ENCODE data around the gene ACSL4.
A peak's percentile ranks its signal among the peaks of the same experiment; 100 is the strongest.

The ACSL4 gene

GRCh38 chrX:109732807-109733612, at the start of gene ACSL4:
TSS of gene ACSL4 (minus strand) at chrX:109733257. CDS start at chrX:109683363, 49,894 bp downstream.
- Histone ChIP-seq H3K4me1 (ENCODE audit: control insufficient read depth, insufficient read depth, low read length) (no peaks in the 10 kb centered on the region), H3K9ac (ENCODE audit: low read length) (peak within 1 kb of the TSS; percentile 56), H3K36me3 (ENCODE audit: control insufficient read depth, insufficient read depth, low read length) (no peaks in the 10 kb centered on the region), H3K27ac (ENCODE audit: low read depth, low read length) (peak within 1 kb of the TSS; percentile 80), H3K4me3 (ENCODE audit: low read length) (peak within 1 kb of the TSS; percentile 84), H3K27me3 (ENCODE audit: control insufficient read depth, insufficient read depth, low read length) (no peaks in the 10 kb centered on the region)

- no peak overlapping the region for H3K27ac ChIP-seq (ENCODE audit: low read depth, low read length)
- H3K27me3 ChIP-seq (ENCODE audit: control insufficient read depth, insufficient read depth, low read length): no peaks in the 10 kb centered on the region
- H3K4me3 ChIP-seq (ENCODE audit: low read length): no peak overlapping the region
- H3K4me1 ChIP-seq (ENCODE audit: control insufficient read depth, insufficient read depth, low read length): no peaks in the 10 kb centered on the region
- no peak overlapping the region for H3K9ac ChIP-seq (ENCODE audit: low read length)
- no peaks in the 10 kb centered on the region for H3K36me3 ChIP-seq (ENCODE audit: control insufficient read depth, insufficient read depth, low read length)
These were observed 44.7 kb upstream of the ACSL4 start for GRCh38 chrX:109777749-109778148.

- Histone ChIP-seq H3K36me3 (ENCODE audit: control insufficient read depth, insufficient read depth, low read length) (no peaks in the 10 kb centered on the region), H3K27ac (ENCODE audit: low read depth, low read length) (no peak overlapping the region), H3K4me3 (ENCODE audit: low read length) (no peak overlapping the region), H3K4me1 (ENCODE audit: control insufficient read depth, insufficient read depth, low read length) (no peaks in the 10 kb centered on the region), H3K27me3 (ENCODE audit: control insufficient read depth, insufficient read depth, low read length) (no peaks in the 10 kb centered on the region), H3K9ac (ENCODE audit: low read length) (no peak overlapping the region)
These were observed 43.9 kb upstream of the ACSL4 start for GRCh38 chrX:109776986-109777385.

GRCh38 chrX:109776432-109776831, 43.4 kb upstream of the ACSL4 start:
- Histone ChIP-seq H3K27ac (ENCODE audit: low read depth, low read length) (no peak overlapping the region), H3K4me1 (ENCODE audit: control insufficient read depth, insufficient read depth, low read length) (no peaks in the 10 kb centered on the region), H3K27me3 (ENCODE audit: control insufficient read depth, insufficient read depth, low read length) (no peaks in the 10 kb centered on the region)

GRCh38 chrX:109775386-109775785, 42.3 kb upstream of the ACSL4 start:
- H3K36me3 ChIP-seq (ENCODE audit: control insufficient read depth, insufficient read depth, low read length): no peaks in the 10 kb centered on the region
- H3K4me1 ChIP-seq (ENCODE audit: control insufficient read depth, insufficient read depth, low read length): no peaks in the 10 kb centered on the region
- H3K27ac ChIP-seq (ENCODE audit: low read depth, low read length): no peak overlapping the region
- H3K4me3 ChIP-seq (ENCODE audit: low read length): no peak overlapping the region
- no peaks in the 10 kb centered on the region for H3K27me3 ChIP-seq (ENCODE audit: control insufficient read depth, insufficient read depth, low read length)
- no peak overlapping the region for H3K9ac ChIP-seq (ENCODE audit: low read length)

More at GRCh38 chrX:109776432-109776831, 43.4 kb upstream of the ACSL4 start:
- no peak overlapping the region for H3K9ac ChIP-seq (ENCODE audit: low read length)
- no peaks in the 10 kb centered on the region for H3K36me3 ChIP-seq (ENCODE audit: control insufficient read depth, insufficient read depth, low read length)
- no peak overlapping the region for H3K4me3 ChIP-seq (ENCODE audit: low read length)

- Histone ChIP-seq H3K27ac (ENCODE audit: low read depth, low read length) (no peak overlapping the region), H3K9ac (ENCODE audit: low read length) (no peak overlapping the region), H3K36me3 (ENCODE audit: control insufficient read depth, insufficient read depth, low read length) (no peaks in the 10 kb centered on the region), H3K4me3 (ENCODE audit: low read length) (no peak overlapping the region), H3K4me1 (ENCODE audit: control insufficient read depth, insufficient read depth, low read length) (no peaks in the 10 kb centered on the region), H3K27me3 (ENCODE audit: control insufficient read depth, insufficient read depth, low read length) (no peaks in the 10 kb centered on the region)
These were observed 41.6 kb upstream of the ACSL4 start for GRCh38 chrX:109774706-109775105.

- H3K9ac ChIP-seq (ENCODE audit: low read length): no peak overlapping the region
- no peak overlapping the region for H3K4me3 ChIP-seq (ENCODE audit: low read length)
- H3K27ac ChIP-seq (ENCODE audit: low read depth, low read length): no peak overlapping the region
- H3K4me1 ChIP-seq (ENCODE audit: control insufficient read depth, insufficient read depth, low read length): no peaks in the 10 kb centered on the region
- H3K36me3 ChIP-seq (ENCODE audit: control insufficient read depth, insufficient read depth, low read length): no peaks in the 10 kb centered on the region
- H3K27me3 ChIP-seq (ENCODE audit: control insufficient read depth, insufficient read depth, low read length): no peaks in the 10 kb centered on the region
These were observed 41.1 kb upstream of the ACSL4 start for GRCh38 chrX:109774136-109774535.

GRCh38 chrX:109773374-109773773, 40.3 kb upstream of the ACSL4 start:
- H3K27ac ChIP-seq (ENCODE audit: low read depth, low read length): no peak overlapping the region
- no peaks in the 10 kb centered on the region for H3K4me1 ChIP-seq (ENCODE audit: control insufficient read depth, insufficient read depth, low read length)
- H3K27me3 ChIP-seq (ENCODE audit: control insufficient read depth, insufficient read depth, low read length): no peaks in the 10 kb centered on the region
- no peaks in the 10 kb centered on the region for H3K36me3 ChIP-seq (ENCODE audit: control insufficient read depth, insufficient read depth, low read length)
- no peak overlapping the region for H3K9ac ChIP-seq (ENCODE audit: low read length)
- no peak overlapping the region for H3K4me3 ChIP-seq (ENCODE audit: low read length)

GRCh38 chrX:109770780-109771179, 37.7 kb upstream of the ACSL4 start:
- Histone ChIP-seq H3K27ac (ENCODE audit: low read depth, low read length) (no peak overlapping the region), H3K4me1 (ENCODE audit: control insufficient read depth, insufficient read depth, low read length) (no peaks in the 10 kb centered on the region), H3K4me3 (ENCODE audit: low read length) (no peak overlapping the region), H3K27me3 (ENCODE audit: control insufficient read depth, insufficient read depth, low read length) (no peaks in the 10 kb centered on the region), H3K9ac (ENCODE audit: low read length) (no peak overlapping the region), H3K36me3 (ENCODE audit: control insufficient read depth, insufficient read depth, low read length) (no peaks in the 10 kb centered on the region)

GRCh38 chrX:109760922-109761250, 27.8 kb upstream of the ACSL4 start:
- no peak overlapping the region for H3K9ac ChIP-seq (ENCODE audit: low read length)
- no peak overlapping the region for H3K27ac ChIP-seq (ENCODE audit: low read depth, low read length)
- no peaks in the 10 kb centered on the region for H3K27me3 ChIP-seq (ENCODE audit: control insufficient read depth, insufficient read depth, low read length)
- no peaks in the 10 kb centered on the region for H3K4me1 ChIP-seq (ENCODE audit: control insufficient read depth, insufficient read depth, low read length)
- no peaks in the 10 kb centered on the region for H3K36me3 ChIP-seq (ENCODE audit: control insufficient read depth, insufficient read depth, low read length)
- no peak overlapping the region for H3K4me3 ChIP-seq (ENCODE audit: low read length)

GRCh38 chrX:109760209-109760921, 27.3 kb upstream of the ACSL4 start:
- H3K4me1 ChIP-seq (ENCODE audit: control insufficient read depth, insufficient read depth, low read length): no peaks in the 10 kb centered on the region
- no peak overlapping the region for H3K9ac ChIP-seq (ENCODE audit: low read length)
- H3K4me3 ChIP-seq (ENCODE audit: low read length): no peak overlapping the region
- H3K27me3 ChIP-seq (ENCODE audit: control insufficient read depth, insufficient read depth, low read length): no peaks in the 10 kb centered on the region
- H3K36me3 ChIP-seq (ENCODE audit: control insufficient read depth, insufficient read depth, low read length): no peaks in the 10 kb centered on the region
- no peak overlapping the region for H3K27ac ChIP-seq (ENCODE audit: low read depth, low read length)

- H3K36me3 ChIP-seq (ENCODE audit: control insufficient read depth, insufficient read depth, low read length): no peaks in the 10 kb centered on the region
- no peak overlapping the region for H3K9ac ChIP-seq (ENCODE audit: low read length)
- H3K4me1 ChIP-seq (ENCODE audit: control insufficient read depth, insufficient read depth, low read length): no peaks in the 10 kb centered on the region
- H3K4me3 ChIP-seq (ENCODE audit: low read length): no peak overlapping the region
- H3K27ac ChIP-seq (ENCODE audit: low read depth, low read length): no peak overlapping the region
- H3K27me3 ChIP-seq (ENCODE audit: control insufficient read depth, insufficient read depth, low read length): no peaks in the 10 kb centered on the region
These were observed 20.2 kb upstream of the ACSL4 start for GRCh38 chrX:109753256-109753655.

- Histone ChIP-seq H3K27ac (ENCODE audit: low read depth, low read length) (no peak overlapping the region), H3K4me3 (ENCODE audit: low read length) (no peak overlapping the region), H3K4me1 (ENCODE audit: control insufficient read depth, insufficient read depth, low read length) (no peaks in the 10 kb centered on the region), H3K9ac (ENCODE audit: low read length) (no peak overlapping the region), H3K36me3 (ENCODE audit: control insufficient read depth, insufficient read depth, low read length) (no peaks in the 10 kb centered on the region), H3K27me3 (ENCODE audit: control insufficient read depth, insufficient read depth, low read length) (no peaks in the 10 kb centered on the region)
These were observed 18.6 kb upstream of the ACSL4 start for GRCh38 chrX:109751698-109752097.

Data from rectal smooth muscle tissue (tissue), 1 donor.